HG02759 (cell line): ENCODE data around the gene RBM19.

Experiments
- ATAC-seq: cut with Tn5 transposase; IDR thresholded peaks from one replicate; pipeline ENCODE4 v1.9.1; 2021; ENCODE audit warnings: mild to moderate bottlenecking, moderate library complexity; ENCODE audit not compliant: unreplicated experiment

RBM19 gene

DNA sequence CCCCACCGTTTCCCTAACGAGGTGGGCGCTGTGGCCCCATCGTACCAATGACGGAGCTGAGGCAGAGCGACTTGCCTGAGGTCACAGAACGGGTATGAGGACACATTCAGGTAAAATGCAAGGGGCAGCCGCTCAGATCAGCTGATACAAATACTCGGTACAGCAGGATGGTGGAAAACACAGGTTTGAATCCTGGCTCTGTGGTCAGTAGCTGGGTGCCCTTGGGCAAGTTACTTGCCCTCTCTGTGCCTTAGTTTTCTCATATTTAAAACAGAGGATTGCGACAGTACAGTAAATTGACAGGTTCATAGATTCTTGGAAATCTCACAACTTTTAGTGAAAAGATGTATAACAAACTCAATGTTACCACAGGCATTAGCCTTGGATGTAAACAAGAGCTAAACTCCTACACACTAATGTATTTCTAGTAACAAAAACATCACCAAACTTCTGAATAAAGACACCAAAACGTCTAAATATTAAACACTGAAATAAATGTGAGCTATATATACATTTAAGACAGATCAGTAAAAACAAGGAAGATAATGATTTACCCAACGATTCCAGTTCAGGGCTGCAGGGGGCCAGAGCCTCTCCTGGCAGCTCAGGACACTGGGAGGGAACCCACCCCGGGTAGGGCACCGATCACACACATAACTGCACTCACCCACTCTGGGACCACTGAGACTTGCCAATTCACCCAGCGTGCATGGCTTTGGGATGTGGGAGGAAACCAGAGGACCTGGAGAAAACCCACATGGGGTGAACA is 128.4 kb downstream of the RBM19 start:
- ATAC-seq = no peak

GRCh38 chr12:113837084-113837483 is 129.0 kb downstream of the RBM19 start:
- ATAC-seq = no peak

DNA sequence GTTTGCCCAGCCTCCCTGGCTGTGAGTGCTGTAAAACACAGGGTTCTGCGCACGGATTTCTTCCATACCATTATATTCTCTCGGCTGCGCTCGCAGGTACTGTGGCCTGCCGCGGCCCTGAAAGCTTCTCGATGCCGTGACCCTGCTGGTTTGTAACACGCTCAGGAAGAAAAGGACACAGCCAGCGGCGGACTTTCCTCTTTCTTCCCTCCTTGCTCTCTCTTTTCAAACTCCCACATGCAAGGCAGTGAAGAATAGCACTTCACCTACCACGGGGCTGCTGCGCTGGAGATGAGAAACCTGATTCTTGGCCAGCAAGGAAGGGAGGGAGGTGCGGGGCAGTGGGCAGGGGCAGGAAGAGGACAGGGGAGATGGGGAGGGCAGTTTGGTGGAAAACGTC is 130.2 kb downstream of the RBM19 start:
- ATAC-seq = no peak

DNA sequence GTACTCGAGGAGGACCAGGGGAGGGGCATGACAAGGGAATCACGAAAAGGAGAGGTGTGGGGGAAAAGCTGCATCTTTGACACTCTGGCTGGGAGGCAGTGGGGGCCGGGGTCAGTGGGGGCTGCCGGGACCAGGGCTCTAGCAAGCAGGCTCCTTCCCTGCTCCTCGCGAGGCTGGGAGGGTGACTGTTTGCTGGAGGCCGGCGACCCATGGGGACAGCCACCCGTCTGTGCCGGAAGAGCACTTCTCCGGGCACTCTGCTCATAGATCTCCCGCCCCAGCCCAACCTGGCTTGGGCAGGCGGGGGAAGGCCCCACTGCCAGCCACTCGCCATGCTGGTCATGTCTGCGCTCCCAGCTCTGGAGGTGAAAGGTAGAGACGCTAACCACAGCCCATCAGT is 130.7 kb downstream of the RBM19 start:
- no peak for ATAC-seq

- no peak for ATAC-seq
Measured at GRCh38 chr12:113833422-113833821, 132.7 kb downstream of the RBM19 start.

GRCh38 chr12:113831476-113831875 is 134.6 kb downstream of the RBM19 start:
- ATAC-seq = no peak

DNA sequence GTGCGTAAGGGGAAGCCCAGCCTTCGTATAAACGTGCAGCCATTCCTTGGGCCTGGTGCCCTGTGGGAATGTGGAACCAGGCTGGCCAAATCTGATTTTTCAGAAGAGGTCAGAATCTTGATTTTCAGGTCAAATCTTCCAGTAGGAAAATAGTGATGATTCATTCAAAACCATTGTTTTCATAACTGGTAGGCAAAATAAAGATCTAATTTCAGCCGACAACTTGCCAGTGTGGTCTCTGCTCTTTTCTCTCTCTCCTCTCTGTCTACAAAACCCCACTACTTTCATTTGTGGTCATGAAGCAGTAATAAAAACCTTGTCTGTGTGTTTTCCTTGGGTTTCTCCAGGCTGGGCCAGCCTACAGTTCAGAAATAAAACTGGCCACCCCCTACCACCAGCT is 135.1 kb downstream of the RBM19 start:
- no peak for ATAC-seq

- ATAC-seq = no peak
Measured at GRCh38 chr12:113829212-113829611, 136.9 kb downstream of the RBM19 start.

- ATAC-seq = no peak
Measured at GRCh38 chr12:113827539-113828114, 138.5 kb downstream of the RBM19 start.

- no peak for ATAC-seq
Measured at GRCh38 chr12:113826805-113827538, 139.2 kb downstream of the RBM19 start.

- no peak for ATAC-seq
Measured at GRCh38 chr12:113825705-113826104, 140.4 kb downstream of the RBM19 start.

- no peak for ATAC-seq
Measured at GRCh38 chr12:113823816-113824215, 142.3 kb downstream of the RBM19 start.

DNA sequence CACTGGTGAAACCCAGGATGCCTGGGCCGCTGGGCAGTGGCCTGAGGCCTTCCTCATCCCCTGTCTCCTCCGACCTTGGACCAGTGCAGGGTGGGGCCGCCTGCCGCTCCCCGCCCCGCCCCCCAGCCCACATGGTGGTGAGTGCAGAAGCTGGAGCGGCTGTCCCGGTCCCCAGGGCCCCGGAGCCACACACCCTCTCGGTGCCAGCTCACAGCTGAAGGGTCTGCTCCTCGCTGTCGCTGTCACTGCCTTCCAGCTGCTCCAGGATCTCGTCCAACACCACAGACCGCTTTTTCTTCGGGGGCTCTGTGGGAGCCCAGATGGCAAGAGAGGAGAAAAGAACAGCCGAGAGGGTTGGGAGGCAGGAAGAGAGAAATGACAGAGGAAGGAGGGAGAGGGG is 143.1 kb downstream of the RBM19 start:
- ATAC-seq = no peak

DNA sequence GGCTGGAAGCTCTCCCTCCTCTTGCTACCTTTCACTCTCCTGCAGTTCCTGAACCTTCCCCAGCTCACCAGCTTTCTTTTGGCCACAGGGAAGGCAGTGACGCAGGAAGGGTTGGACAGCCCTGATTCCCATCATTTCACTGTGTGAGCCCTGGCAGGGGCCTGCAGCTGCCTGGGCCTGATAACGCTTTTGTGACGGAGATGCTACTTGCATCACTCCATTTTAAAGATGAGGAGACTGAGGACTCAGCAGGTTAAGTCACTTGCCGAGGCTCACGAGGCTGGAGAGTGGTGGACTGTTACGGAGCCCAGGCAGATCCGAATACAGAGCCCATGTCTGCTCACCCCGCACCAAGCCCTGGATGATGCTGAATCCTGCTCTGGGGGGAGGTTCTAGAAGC is 145.3 kb downstream of the RBM19 start:
- ATAC-seq = no peak

DNA sequence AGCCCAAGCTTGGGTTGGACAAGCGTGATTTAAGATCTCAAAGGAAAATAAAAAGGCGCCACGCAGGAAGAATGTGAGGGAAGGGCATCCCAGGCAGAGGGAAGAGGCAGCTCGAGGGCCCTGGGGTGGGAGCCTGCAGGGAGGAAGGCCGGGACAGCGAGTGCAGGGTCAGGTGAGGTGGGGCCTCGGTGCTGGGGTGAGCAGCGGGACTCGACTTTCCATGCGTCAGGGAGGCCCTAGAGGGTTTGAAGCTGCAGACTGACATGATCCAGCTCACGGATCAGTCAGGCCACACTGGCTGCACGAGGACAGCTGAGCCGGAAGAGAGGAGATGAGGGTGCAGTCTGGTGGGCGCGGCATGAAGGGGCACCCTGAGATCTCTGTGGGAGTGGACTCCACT is 145.8 kb downstream of the RBM19 start:
- ATAC-seq = no peak

- ATAC-seq = no peak
Measured at GRCh38 chr12:113819495-113819894, 146.6 kb downstream of the RBM19 start.

DNA sequence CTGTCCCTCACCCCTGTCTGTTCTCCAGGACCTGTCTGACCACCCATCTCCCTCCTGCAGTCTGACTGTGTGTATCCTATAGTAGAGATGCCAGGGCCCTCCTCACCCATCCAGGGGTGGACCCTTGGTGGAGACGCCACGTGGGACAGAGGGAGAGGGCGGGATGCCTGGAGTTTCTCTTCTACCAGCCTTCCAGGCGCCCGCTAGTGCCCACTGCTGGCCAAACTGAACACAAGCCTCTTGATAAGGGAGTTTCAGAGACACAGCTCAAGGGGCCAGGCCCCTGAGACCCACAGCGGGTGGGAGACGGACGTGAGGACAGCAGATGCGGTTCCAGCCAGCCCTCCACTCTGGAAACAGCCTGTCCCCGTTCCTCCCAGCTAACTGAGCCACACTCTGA is 147.3 kb downstream of the RBM19 start:
- ATAC-seq = no peak

DNA sequence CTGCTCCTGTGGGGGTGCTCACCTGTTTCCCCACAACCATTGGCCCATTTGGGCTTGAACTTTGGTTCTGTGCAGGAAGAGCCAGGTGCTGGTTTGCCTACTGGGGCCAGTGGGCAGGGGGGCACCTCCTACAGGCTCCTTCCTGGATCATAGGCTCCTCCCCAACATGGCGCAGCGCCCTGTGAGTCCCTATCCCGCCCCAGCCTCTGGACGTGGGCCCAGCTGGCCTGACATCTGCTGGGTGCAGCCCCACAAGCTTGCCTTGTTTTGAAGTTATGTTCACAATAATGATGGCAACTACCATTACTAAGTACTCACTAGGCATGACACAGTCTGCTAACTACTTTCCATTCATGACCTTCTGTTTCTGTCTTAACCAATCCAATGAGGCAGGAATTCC is 147.8 kb downstream of the RBM19 start:
- no peak for ATAC-seq

DNA sequence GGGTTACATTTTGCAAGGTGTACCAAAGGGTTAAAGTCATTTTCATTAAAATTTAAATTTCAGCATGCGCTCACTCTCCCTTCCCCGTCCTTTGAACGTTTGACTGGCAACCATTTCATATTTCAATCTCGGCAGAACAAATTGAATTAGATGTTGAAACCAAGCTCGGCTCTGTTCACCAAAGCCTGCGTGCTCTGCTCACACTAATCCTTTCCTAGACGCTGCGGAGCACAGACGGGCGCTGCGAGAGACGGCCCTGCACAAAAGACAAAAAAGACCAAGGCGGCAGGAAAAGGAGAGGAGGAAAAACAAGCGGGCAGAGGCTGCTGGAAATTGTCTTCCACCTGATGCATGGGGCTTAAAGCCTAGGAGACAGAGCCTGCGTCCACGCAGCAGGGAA is 149.3 kb downstream of the RBM19 start:
- ATAC-seq = no peak

DNA sequence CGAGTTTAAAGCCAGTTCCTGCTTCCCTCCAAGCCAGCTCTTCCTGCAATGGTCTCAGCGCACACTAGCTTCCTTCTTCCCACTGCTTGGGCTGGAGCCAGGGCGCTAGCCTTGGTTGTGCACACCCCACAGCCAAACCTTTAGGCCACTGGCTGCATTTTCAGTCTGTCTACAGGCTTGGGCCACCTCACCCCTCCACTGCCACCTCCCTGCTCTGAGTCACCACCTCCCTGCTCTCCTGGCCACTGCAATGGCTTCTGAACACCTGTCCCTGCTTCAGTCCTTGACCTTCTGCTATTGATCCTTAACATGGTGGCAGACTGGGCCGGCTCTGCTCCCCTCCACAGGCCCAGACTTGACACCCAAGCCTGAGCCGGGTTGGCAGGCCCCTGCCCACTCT is 151.1 kb downstream of the RBM19 start:
- no peak for ATAC-seq

DNA sequence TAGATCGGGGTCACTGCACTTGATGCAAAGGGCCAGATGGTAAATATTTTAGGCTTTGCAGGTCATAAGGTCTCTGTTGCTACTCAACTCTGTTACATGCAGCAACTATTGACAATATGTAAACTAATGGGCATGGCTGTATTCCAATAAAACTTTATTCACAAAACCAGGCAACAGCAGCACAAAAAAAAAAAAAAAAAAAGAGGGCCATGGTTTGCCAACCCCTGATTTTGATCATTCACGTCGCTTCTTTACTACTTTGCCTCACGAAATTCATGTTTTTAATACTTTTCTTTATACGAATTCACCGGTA is 152.9 kb downstream of the RBM19 start:
- no peak for ATAC-seq
